Measurements from ENCODE around the gene COL27A1. TPM values are rescaled to one million over a fixed set of nuclear protein-coding genes. Genes with fewer than 3 reads are reported as not detected.

COL27A1 gene
- total RNA-seq, 1 donor from 2014 or later, result 48.5 TPM

GRCh38 chr9:114348261-114348905 is 193.0 kb downstream of the COL27A1 start:
- H3K36me3 Mint-ChIP-seq (ENCODE audit: low read depth), result peaks cover 51% of the 10 kb centered on the region
- no peaks in the 10 kb centered on the region for H3K27me3 Mint-ChIP-seq (ENCODE audit: low read depth)
- H3K4me1 Mint-ChIP-seq (ENCODE audit: low read depth), result peaks cover 31% of the 10 kb centered on the region
- no peak overlapping the region for H3K4me3 Mint-ChIP-seq (ENCODE audit: unreplicated experiment)
- peak; percentile 54 for DNase-seq (ENCODE audit: low spot score)
- peak overlapping the region; percentile 97 for H3K27ac Mint-ChIP-seq (ENCODE audit: unreplicated experiment)
- H3K9me3 Mint-ChIP-seq (ENCODE audit: low read depth), result no peaks in the 10 kb centered on the region
- TF ChIP-seq, protein P1, sequence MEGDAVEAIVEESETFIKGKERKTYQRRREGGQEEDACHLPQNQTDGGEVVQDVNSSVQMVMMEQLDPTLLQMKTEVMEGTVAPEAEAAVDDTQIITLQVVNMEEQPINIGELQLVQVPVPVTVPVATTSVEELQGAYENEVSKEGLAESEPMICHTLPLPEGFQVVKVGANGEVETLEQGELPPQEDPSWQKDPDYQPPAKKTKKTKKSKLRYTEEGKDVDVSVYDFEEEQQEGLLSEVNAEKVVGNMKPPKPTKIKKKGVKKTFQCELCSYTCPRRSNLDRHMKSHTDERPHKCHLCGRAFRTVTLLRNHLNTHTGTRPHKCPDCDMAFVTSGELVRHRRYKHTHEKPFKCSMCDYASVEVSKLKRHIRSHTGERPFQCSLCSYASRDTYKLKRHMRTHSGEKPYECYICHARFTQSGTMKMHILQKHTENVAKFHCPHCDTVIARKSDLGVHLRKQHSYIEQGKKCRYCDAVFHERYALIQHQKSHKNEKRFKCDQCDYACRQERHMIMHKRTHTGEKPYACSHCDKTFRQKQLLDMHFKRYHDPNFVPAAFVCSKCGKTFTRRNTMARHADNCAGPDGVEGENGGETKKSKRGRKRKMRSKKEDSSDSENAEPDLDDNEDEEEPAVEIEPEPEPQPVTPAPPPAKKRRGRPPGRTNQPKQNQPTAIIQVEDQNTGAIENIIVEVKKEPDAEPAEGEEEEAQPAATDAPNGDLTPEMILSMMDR (IDR thresholded peaks at IDR 0.05), result no peak

DNA sequence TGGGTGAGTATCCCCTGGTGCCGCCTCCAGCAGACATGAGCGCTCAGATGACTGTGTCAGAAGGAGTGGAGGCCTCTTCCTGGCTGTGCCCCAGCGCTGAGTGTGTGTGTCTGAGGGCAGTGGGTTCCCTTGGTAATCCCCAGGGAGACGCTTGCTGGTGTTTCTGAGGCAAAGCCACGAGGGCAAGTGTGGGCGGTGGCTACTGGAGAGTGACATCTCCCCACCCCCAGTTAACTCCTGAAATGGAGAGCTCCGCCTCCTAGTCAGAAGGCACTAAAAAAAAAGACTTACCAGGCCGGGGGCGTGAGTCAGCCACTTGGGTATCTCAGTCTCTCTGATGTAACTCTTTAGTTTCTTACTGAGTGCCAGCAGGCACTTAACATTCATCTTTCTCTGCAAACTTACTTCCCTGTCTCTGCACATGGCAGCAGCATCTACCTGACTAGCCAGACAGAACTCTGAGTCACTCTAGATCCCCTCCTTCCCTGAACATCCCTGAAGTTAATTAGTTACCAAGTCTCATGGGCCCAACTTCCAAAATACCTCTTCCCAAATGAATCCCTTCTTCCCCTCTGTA is 193.7 kb downstream of the COL27A1 start:
- H3K27ac Mint-ChIP-seq (ENCODE audit: unreplicated experiment), result peak overlapping the region; percentile 97
- H3K27me3 Mint-ChIP-seq (ENCODE audit: low read depth), result no peaks in the 10 kb centered on the region
- H3K4me1 Mint-ChIP-seq (ENCODE audit: low read depth), result peaks cover 31% of the 10 kb centered on the region
- TF ChIP-seq, protein P1 (IDR thresholded peaks at IDR 0.05), result no peak
- no peaks in the 10 kb centered on the region for H3K9me3 Mint-ChIP-seq (ENCODE audit: low read depth)
- peaks cover 48% of the 10 kb centered on the region for H3K36me3 Mint-ChIP-seq (ENCODE audit: low read depth)
- peak overlapping the region; percentile 22 for H3K4me3 Mint-ChIP-seq (ENCODE audit: unreplicated experiment)
- DNase-seq (ENCODE audit: low spot score), result peak; percentile 92

GRCh38 chr9:114349713-114350480 is 194.6 kb downstream of the COL27A1 start:
- Mint-ChIP-seq H3K9me3 (ENCODE audit: low read depth) (no peaks in the 10 kb centered on the region), H3K4me1 (ENCODE audit: low read depth) (peaks cover 31% of the 10 kb centered on the region), H3K4me3 (ENCODE audit: unreplicated experiment) (peak overlapping the region; percentile 22), H3K27me3 (ENCODE audit: low read depth) (no peaks in the 10 kb centered on the region), H3K27ac (ENCODE audit: unreplicated experiment) (peak overlapping the region; percentile 97), H3K36me3 (ENCODE audit: low read depth) (peaks cover 41% of the 10 kb centered on the region)
- TF ChIP-seq, protein P1 (IDR thresholded peaks at IDR 0.05), result no peak
- peak; percentile 52 for DNase-seq (ENCODE audit: low spot score)

DNA sequence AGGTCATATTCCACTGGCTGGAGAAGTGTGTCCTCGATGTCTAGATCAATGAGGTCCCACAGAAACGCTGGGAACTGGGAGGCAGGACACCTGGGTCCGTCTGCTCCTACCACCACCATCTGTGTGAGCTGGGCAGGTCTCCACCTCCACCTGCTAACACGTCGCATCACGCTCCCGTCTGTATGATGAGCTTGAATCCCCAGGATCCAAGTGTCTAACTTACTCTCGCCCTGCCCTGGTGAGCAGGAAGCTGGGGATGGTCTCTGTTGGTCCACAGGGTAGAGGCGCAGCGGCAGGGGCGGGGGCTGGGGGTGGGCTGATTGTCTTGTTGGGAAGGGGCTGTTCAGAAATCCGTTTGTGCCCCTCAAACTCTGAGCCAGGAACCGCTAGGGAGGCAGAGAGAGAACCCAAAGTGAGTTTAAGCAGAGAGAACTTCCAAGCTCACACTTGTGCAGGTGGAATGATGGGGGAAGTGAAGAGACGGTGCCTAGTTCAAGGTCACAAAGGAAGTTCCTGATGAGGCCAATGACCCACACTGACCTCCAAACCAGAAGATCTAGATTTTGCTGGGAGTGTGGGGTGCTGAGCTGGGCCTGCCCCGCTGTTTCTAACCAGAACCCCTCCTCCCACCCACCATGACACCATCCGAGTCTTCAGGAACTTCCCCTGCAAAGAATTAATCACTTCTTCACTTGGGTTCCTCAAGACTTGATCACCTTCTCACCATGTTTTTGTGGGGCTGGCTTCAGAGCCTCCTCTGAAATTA is 195.5 kb downstream of the COL27A1 start:
- Mint-ChIP-seq H3K27ac (ENCODE audit: unreplicated experiment) (peak overlapping the region; percentile 97), H3K4me1 (ENCODE audit: low read depth) (peaks cover 31% of the 10 kb centered on the region), H3K9me3 (ENCODE audit: low read depth) (no peaks in the 10 kb centered on the region), H3K36me3 (ENCODE audit: low read depth) (peaks cover 35% of the 10 kb centered on the region), H3K27me3 (ENCODE audit: low read depth) (no peaks in the 10 kb centered on the region), H3K4me3 (ENCODE audit: unreplicated experiment) (no peak overlapping the region)
- TF ChIP-seq, protein P1 (IDR thresholded peaks at IDR 0.05), result no peak
- DNase-seq (ENCODE audit: low spot score), result peak; percentile 47

DNA sequence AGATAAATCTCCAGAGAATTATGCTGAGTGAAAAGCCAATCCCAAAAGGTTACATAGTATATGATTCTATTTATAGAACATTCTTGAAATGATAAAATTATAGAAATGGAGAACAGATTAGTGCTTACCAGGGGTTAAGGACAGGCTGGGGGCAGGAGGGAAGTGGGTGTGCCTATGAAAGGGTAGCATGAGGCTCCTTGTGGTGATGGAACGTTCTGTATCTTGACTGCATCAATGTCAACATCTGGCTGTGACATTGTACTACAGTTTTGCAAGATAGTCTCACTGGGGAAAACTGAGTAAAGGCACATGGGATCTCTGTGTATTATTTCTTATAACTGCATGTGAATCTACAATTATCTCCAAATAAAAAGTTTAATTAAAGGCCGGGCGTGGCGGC is 196.6 kb downstream of the COL27A1 start:
- Mint-ChIP-seq H3K4me3 (ENCODE audit: unreplicated experiment) (no peak overlapping the region), H3K36me3 (ENCODE audit: low read depth) (peaks cover 34% of the 10 kb centered on the region), H3K4me1 (ENCODE audit: low read depth) (peaks cover 31% of the 10 kb centered on the region), H3K9me3 (ENCODE audit: low read depth) (no peaks in the 10 kb centered on the region), H3K27me3 (ENCODE audit: low read depth) (no peaks in the 10 kb centered on the region), H3K27ac (ENCODE audit: unreplicated experiment) (no peak overlapping the region)
- TF ChIP-seq, protein P1 (IDR thresholded peaks at IDR 0.05), result no peak
- DNase-seq (ENCODE audit: low spot score), result peak; percentile 11

Data from chondrocyte (in vitro differentiated cells).